Raji (cell line): Measurements from ENCODE around the gene OAS3.

Experiments used
- POLR2A ChIP-seq: IDR thresholded peaks from 2 replicates; pipeline ENCODE4 v1.6.1; 2011; ENCODE audit warnings: low read depth, low read length, control low read depth; ENCODE audit not compliant: insufficient read depth

OAS3 gene

DNA sequence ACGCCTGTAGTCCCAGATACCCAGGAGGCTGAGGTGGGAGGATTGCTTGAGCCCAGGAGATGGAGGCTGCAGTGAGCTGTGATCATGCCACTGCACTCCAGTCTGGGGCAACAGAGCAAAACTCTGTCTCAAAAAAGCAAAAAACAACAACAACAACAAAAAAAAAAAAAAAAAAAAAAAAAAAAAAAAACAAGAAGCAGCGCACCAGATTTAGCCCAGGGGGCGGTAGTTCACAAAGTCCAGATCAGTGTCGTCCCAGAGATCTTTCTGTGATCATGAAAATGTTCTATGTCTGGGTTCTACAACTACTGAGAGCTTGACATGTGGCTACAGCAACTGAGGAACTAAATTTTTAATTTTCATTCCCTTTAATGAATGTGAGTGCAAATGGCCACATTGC lies 67.5 kb downstream of the OAS3 start:
- TF ChIP-seq POLR2A: no peak

DNA sequence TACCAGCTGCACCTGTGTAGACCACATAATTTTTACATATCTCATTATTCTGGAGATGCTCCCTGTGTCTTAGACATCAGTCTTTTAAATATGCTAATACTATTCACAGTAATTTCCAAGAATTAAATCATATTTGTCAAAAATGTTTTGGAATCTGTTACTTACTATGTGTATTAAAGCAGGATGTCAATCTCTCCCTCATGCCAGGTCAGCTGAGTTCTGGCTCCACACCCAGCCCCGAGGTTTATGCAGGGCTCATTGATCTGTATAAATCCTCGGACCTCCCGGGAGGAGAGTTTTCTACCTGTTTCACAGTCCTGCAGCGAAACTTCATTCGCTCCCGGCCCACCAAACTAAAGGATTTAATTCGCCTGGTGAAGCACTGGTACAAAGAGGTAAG lies 67.9 kb downstream of the OAS3 start:
- TF ChIP-seq POLR2A: no peak

DNA sequence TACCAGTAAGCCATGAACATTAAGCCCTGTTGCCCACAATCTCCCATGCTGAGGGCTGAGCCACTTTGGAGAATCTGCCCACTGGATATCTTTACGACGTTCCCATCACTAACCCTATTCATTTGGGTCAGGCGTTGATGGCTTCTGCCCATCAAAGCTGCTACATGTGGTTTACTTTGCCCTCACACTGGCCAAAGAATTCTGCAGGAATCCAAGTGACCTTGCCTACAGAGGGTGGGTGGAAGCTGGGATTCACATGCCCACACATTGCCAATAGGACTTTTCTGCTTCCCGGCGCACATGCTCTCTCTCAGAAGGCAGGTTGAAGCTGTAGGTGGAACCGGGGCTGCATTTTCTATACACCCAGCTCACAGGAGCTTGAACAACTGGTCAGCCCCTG lies 68.4 kb downstream of the OAS3 start:
- TF ChIP-seq POLR2A: no peak

DNA sequence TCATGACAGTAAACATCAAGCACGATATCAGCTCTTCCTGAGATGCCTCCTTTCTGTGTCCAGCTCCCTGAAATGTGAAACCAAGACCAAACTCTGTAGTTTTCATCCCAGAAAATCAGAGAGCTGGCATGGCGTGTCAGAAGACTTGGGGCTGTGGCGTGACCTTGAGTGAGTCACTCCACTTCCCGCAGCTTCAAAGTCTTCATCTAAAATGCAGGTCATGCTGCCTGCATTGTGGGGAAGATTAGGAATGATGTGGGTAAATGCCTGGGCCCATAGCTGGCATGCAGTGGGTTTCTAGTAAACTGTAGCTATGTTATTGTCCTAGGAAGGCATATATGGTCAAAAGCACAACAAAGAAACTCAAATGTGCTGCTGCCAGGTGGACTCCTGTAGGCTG lies 68.9 kb downstream of the OAS3 start:
- TF ChIP-seq POLR2A: no peak

DNA sequence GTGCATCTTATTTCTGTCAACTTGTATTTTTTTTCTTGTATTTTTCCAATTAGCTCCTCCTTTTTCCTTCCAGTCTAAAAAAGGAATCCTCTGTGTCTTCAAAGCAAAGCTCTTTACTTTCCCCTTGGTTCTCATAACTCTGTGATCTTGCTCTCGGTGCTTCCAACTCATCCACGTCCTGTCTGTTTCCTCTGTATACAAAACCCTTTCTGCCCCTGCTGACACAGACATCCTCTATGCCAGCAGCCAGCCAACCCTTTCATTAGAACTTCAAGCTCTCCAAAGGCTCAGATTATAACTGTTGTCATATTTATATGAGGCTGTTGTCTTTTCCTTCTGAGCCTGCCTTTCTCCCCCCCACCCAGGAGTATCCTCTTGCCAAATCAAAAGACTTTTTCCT lies 72.4 kb downstream of the OAS3 start:
- no peak for TF ChIP-seq POLR2A

DNA sequence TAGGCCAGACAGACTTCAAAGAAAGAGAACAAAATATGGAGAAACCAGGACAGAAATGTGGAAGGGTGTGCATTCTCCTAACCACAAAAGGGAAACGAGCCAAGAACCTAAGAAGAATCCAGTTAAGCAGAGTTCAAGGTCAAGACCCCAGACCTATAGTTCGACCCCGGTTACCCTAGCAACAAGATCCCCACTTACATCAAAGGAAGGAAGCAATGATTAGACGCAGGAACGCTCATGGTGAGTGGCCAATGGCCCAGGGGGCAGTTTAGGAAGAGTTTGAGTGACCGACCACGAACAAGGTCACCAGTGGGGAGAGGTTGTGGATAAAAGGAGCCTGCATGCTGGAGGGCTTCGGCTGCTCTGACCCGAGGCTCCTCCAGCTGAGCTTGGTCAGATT lies 76.3 kb downstream of the OAS3 start:
- TF ChIP-seq POLR2A: no peak

DNA sequence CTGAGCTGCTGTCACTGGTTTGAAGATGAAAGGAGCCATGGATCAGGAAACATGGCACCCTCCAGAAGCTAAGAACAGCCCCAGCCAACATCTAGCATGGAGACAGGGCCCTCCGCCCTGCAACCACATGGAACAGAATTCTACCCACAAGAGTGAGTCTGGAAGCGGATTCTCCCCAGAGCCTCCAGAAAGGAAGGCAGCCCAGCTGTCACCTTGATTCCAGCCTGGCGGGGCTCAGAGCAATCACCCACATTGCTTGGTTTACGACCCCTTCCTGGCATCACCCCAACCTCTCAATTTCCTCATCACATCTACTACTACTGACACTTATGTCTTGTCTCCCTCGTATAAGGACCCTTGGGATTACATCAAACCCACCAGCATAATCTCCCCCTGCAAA lies 78.5 kb downstream of the OAS3 start:
- TF ChIP-seq POLR2A: no peak

DNA sequence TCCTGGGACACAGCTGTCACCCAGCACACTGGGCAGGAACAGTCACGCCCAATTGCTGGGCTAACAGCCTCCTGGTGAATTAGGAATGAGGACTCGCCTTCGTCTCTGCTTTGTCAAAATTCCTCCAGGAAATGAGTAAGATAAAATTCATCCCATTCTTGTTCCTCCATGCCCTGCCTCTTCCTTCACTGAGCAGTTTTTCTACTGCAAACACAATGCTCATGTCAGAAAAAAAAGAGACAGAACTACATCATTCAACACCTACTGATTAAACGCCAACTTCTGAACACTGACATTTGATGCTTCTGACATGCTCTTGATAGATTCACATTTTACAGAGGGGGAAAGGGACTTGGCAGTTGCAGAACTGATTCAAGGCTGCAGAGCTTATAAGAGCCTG lies 80.8 kb downstream of the OAS3 start:
- no peak for TF ChIP-seq POLR2A

DNA sequence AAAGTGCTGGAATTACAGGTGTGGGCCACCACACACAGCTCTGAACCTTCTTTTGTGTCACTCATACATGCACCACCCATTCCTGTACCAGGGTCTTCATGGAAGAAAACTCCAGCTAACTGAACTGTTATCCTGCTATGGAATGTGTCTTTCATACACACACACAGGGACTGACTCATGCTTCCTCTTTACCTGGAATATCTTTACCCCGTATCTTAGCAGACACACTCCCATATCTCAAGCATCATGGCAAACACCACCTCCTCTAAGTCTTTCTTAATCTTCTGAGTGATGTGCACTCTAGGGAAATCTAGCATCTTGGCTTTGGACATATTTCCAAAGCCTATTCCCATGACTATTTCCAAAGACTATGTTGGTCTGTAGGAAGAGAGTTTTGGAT lies 83.2 kb downstream of the OAS3 start:
- TF ChIP-seq POLR2A: no peak
